Activated naive CD8-positive, alpha-beta T cell treated with anti-CD3 and anti-CD28 coated beads, Interleukin-2, amount 10 ng/mL, durations not matched to agents 7 days and 5 days (primary cell): ENCODE results near the gene C3orf49. TPM values are rescaled to one million over a fixed set of nuclear protein-coding genes. Genes with fewer than 3 reads are reported as not detected.

Experiments used
- ATAC-seq: fragments of 150-1000 bp; cut with Tn5 transposase; one replicate; pipeline ENCODE4 v1.10.0; 2021; ENCODE audit warnings: low read depth, moderate library complexity
- POLR2A ChIA-PET: fragments of 350-600 bp; sonication (Branson Sonifier 250); formaldehyde crosslinking; loops from one replicate; lab custom pipeline; 2021; ENCODE audit warnings: antibody characterized with exemption; lab: Charles Lee
- DNase-seq: peaks from one replicate; pipeline ENCODE4 v3.0.0; 2021
- H3K27ac Mint-ChIP-seq: one replicate; pipeline ENCODE4 v1.8.0; 2022; ENCODE audit warnings: mild to moderate bottlenecking, mixed read lengths
- H3K27me3 Mint-ChIP-seq: one replicate; pipeline ENCODE4 v1.8.0; 2022; ENCODE audit warnings: mild to moderate bottlenecking, moderate library complexity, mixed read lengths
- H3K36me3 Mint-ChIP-seq: one replicate; pipeline ENCODE4 v1.8.0; 2021; ENCODE audit warnings: mild to moderate bottlenecking, mixed read lengths
- H3K4me1 Mint-ChIP-seq: one replicate; pipeline ENCODE4 v1.8.0; 2021; ENCODE audit warnings: mixed read lengths
- H3K4me3 Mint-ChIP-seq: one replicate; pipeline ENCODE4 v1.8.0; 2022; ENCODE audit warnings: mild to moderate bottlenecking, moderate library complexity, mixed read lengths
- H3K9me3 Mint-ChIP-seq: one replicate; pipeline ENCODE4 v1.8.0; 2021; ENCODE audit warnings: mixed read lengths
- total RNA-seq, 2 experiments: library from RNA; stranded (reverse); gene quantifications; one replicate each; pipeline ENCODE4 v1.2.3, GENCODE V29; 2021

Gene C3orf49
- total RNA-seq, 2 experiments from 2014 or later: not detected

- Mint-ChIP-seq H3K27ac (no peak overlapping the region), H3K4me3 (no peak overlapping the region), H3K36me3 (peaks cover 1% of the 10 kb centered on the region), H3K4me1 (peaks cover 28% of the 10 kb centered on the region), H3K27me3 (no peaks in the 10 kb centered on the region), H3K9me3 (no peaks in the 10 kb centered on the region)
- POLR2A ChIA-PET: no interaction called here
- DNase-seq (no peak), ATAC-seq (no peak)
Observed at GRCh38 chr3:63876260-63876659, 57.2 kb downstream of the C3orf49 start.

GRCh38 chr3:63877737-63878393 lies 58.8 kb downstream of the C3orf49 start:
- DNase-seq (no peak), ATAC-seq (no peak)
- H3K27ac Mint-ChIP-seq: no peak overlapping the region
- peaks cover 28% of the 10 kb centered on the region for H3K4me1 Mint-ChIP-seq
- H3K27me3 Mint-ChIP-seq: no peaks in the 10 kb centered on the region
- H3K36me3 Mint-ChIP-seq: no peaks in the 10 kb centered on the region
- H3K4me3 Mint-ChIP-seq: no peak overlapping the region
- no peaks in the 10 kb centered on the region for H3K9me3 Mint-ChIP-seq
- POLR2A ChIA-PET: no interaction called here

GRCh38 chr3:63878394-63879060 lies 59.4 kb downstream of the C3orf49 start:
- POLR2A ChIA-PET: no interaction called here
- no peaks in the 10 kb centered on the region for H3K27me3 Mint-ChIP-seq
- ATAC-seq (peak; percentile 63), DNase-seq (no peak)
- no peak overlapping the region for H3K4me3 Mint-ChIP-seq
- H3K4me1 Mint-ChIP-seq: peaks cover 28% of the 10 kb centered on the region
- H3K27ac Mint-ChIP-seq: no peak overlapping the region
- no peaks in the 10 kb centered on the region for H3K9me3 Mint-ChIP-seq
- no peaks in the 10 kb centered on the region for H3K36me3 Mint-ChIP-seq

GRCh38 chr3:63880653-63881052 lies 61.6 kb downstream of the C3orf49 start:
- H3K27me3 Mint-ChIP-seq: no peaks in the 10 kb centered on the region
- H3K36me3 Mint-ChIP-seq: peaks cover 6% of the 10 kb centered on the region
- POLR2A ChIA-PET: no interaction called here
- DNase-seq: no peak
- ATAC-seq: no peak
- H3K4me1 Mint-ChIP-seq: peaks cover 25% of the 10 kb centered on the region
- H3K4me3 Mint-ChIP-seq: no peak overlapping the region
- no peaks in the 10 kb centered on the region for H3K9me3 Mint-ChIP-seq
- H3K27ac Mint-ChIP-seq: no peak overlapping the region

GRCh38 chr3:63886858-63887257 lies 67.8 kb downstream of the C3orf49 start:
- no peaks in the 10 kb centered on the region for H3K27me3 Mint-ChIP-seq
- peaks cover 9% of the 10 kb centered on the region for H3K4me1 Mint-ChIP-seq
- H3K27ac Mint-ChIP-seq: no peak overlapping the region
- peaks cover 12% of the 10 kb centered on the region for H3K36me3 Mint-ChIP-seq
- POLR2A ChIA-PET: no interaction called here
- H3K4me3 Mint-ChIP-seq: no peak overlapping the region
- no peaks in the 10 kb centered on the region for H3K9me3 Mint-ChIP-seq
- DNase-seq (no peak), ATAC-seq (no peak)

GRCh38 chr3:63891518-63891917 lies 72.4 kb downstream of the C3orf49 start:
- Mint-ChIP-seq H3K27me3 (no peaks in the 10 kb centered on the region), H3K27ac (no peak overlapping the region), H3K4me3 (no peak overlapping the region), H3K36me3 (peaks cover 25% of the 10 kb centered on the region), H3K4me1 (peaks cover 14% of the 10 kb centered on the region), H3K9me3 (no peaks in the 10 kb centered on the region)
- no peak for ATAC-seq
- POLR2A ChIA-PET: no interaction called here
- DNase-seq: no peak

GRCh38 chr3:63892773-63893352 lies 73.8 kb downstream of the C3orf49 start:
- no peak for DNase-seq
- no peaks in the 10 kb centered on the region for H3K9me3 Mint-ChIP-seq
- H3K4me1 Mint-ChIP-seq: peaks cover 14% of the 10 kb centered on the region
- H3K27me3 Mint-ChIP-seq: no peaks in the 10 kb centered on the region
- ATAC-seq: no peak
- peaks cover 25% of the 10 kb centered on the region for H3K36me3 Mint-ChIP-seq
- H3K27ac Mint-ChIP-seq: no peak overlapping the region
- H3K4me3 Mint-ChIP-seq: no peak overlapping the region
- POLR2A ChIA-PET: no interaction called here

- Mint-ChIP-seq H3K4me1 (peaks cover 22% of the 10 kb centered on the region), H3K27me3 (no peaks in the 10 kb centered on the region), H3K4me3 (no peak overlapping the region), H3K9me3 (no peaks in the 10 kb centered on the region), H3K27ac (no peak overlapping the region), H3K36me3 (peaks cover 38% of the 10 kb centered on the region)
- DNase-seq (no peak), ATAC-seq (no peak)
- POLR2A ChIA-PET: no interaction called here
Observed at GRCh38 chr3:63895422-63896189, 76.5 kb downstream of the C3orf49 start.

- POLR2A ChIA-PET: no interaction called here
- H3K36me3 Mint-ChIP-seq: peaks cover 39% of the 10 kb centered on the region
- H3K4me1 Mint-ChIP-seq: peaks cover 22% of the 10 kb centered on the region
- ATAC-seq: no peak
- H3K9me3 Mint-ChIP-seq: no peaks in the 10 kb centered on the region
- H3K27ac Mint-ChIP-seq: no peak overlapping the region
- DNase-seq: no peak
- H3K4me3 Mint-ChIP-seq: no peak overlapping the region
- no peaks in the 10 kb centered on the region for H3K27me3 Mint-ChIP-seq
Observed at GRCh38 chr3:63896332-63897030, 77.4 kb downstream of the C3orf49 start.

Other genes with a start within 250 kb of the C3orf49 start
- gene SNTN, start 166.6 kb upstream of the C3orf49 start, total RNA-seq: not detected
- gene THOC7, start 44.5 kb downstream of the C3orf49 start, total RNA-seq: 10 to 100 TPM; 70.1 to 77.4 TPM
- 10 to 100 TPM; 88.2 to 91.8 TPM for gene ATXN7, start 44.6 kb downstream of the C3orf49 start, total RNA-seq
- 1 to 10 TPM in 1 of 2 experiments, not detected in 1; 1.8 TPM for gene SCAANT1, start 93.1 kb downstream of the C3orf49 start, total RNA-seq
- 10 to 100 TPM; 67.2 to 70.1 TPM for gene PSMD6, start 204.2 kb downstream of the C3orf49 start, total RNA-seq